ENCODE measurements around the gene SHOC1.
"Not testable (repeated sequence)": the region's sequence is repeated elsewhere in the genome, so short reads cannot be mapped to it uniquely, and the experiment has no call there.

The SHOC1 gene

DNA sequence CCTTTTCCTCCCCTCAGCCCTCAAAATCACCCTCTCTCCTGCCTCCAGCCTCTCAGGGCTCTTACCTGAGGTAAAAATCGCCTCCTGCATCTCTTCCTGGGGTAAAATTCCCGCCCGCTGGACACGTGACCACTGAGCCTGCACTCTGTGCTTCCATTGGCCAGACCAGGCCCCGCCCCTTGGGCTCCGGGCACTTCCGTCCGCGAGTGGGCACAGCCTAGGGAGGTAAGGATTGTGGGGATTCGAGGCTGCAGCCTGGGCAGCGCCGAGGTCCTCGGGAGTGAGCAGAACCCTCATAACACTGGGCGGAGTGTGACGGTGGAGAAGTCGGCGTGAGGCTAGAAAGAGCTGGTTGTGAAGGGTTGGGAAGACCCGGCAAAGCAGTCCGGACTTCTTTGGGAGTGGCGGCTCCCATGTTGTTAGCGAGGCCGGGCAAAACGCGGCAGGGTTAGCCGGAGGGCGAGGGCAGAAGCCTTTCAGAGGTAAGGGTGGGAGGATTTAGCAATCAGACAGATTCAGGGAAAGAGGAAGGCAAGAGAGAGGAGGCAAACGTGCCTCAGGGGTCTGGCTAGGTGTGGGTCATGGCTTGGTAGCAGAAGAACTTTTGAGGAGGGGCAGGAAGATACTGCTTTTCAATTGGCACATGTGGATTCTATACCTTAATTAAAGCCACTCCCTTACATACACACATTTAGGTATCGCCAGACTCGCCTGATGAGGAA lies at the start of gene SHOC1:
Gene SHOC1 (minus strand): TSS at position 103 of the 722 bp plus-strand sequence. CDS start 3,519 bp downstream, outside the sequence.
- no peak for FAIRE-seq

DNA sequence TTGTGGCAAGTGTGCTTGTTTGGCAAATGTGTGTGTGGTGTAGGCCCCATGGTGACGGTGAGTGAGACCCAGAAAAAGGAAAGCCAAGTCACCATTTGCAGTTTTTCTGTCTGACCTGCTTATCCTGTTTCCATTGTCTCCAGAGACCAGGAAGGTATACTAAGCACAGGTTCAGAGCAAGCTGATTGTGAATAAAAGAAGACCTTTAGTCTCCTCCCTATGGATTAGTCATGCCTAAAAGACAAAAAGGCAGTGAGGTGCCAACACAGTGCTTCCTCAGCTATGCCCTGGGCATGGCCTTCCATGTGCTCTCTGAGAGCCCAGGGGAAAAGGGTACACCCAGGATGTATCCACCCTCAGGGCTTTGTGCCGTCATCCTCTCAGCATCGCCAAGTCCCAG lies 49.2 kb upstream of the SHOC1 start:
- no peak for FAIRE-seq

DNA sequence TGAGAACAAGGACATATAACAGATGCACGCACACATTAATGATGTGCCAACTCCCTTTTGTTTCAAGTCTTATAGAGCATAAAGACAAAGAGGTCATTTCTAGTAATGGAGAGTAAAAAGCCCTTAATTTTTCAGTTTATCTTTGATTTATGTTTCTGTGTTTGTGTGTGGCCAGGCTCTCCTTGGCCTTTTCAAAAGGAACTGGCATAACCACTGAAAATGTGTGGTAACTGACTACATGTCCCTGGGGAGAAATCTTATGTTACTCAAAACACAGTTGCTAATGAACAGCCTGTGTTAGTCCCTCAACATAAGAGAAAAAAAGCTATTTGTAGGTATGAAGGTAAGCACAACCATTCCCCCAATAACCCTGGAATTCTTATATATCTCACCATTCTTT lies 47.6 kb upstream of the SHOC1 start:
- no peak for FAIRE-seq

DNA sequence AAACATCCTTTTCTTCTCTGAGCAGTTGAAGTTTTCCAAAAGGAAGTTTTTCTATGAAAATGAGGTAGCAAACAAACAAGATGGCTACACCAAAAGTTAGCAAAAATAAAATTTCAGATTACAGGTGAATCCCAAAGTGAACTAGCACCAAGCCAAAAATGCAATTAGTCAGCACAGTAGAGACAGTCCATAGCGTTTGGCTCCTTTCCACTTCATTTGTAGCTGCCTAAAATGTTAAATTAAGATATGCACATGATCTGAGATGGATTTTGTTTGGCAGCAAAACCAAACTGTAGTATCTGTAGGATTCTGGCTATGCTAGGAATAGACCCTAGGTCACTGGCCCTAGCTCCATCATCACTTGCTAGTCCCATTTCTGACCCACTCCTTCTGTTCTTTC lies 45.7 kb upstream of the SHOC1 start:
- FAIRE-seq: no peak

DNA sequence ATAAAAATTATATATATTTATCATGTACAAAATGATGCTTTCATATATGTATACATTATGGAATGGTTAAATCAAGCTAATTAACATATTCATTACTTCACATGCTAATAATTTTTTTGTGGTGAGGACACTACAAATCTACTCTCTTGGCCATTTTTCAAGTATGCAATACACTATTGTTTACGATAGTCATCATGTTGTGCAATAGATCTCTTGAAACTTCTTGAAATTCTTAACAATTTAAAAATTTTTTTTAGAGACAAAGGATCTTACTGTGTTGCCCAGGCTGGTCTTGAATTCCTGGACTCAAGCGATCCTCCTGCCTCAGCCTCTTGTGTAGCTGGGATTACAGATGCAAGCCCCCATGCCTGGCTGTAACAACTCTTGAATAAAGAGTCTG lies 45.2 kb upstream of the SHOC1 start:
- no peak for FAIRE-seq

DNA sequence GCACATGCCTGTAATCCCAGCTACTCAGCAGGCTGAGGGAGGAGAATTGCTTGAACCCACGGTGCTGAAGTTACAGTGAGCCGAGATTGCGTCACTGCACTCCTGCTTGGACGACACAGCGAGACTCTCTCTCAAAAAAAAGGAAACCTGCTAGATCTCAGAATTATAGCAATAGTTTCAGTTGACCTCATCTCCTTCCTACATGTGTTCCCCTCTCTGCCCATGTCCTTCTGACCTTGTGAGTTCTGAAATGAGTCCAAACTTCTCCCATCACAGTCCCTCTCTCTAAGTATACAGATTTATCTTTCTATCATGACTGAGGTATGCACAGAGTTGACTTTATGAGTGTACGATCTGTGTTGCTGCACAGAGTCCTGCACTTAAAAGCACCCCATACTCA lies 44.6 kb upstream of the SHOC1 start:
- FAIRE-seq: no peak

DNA sequence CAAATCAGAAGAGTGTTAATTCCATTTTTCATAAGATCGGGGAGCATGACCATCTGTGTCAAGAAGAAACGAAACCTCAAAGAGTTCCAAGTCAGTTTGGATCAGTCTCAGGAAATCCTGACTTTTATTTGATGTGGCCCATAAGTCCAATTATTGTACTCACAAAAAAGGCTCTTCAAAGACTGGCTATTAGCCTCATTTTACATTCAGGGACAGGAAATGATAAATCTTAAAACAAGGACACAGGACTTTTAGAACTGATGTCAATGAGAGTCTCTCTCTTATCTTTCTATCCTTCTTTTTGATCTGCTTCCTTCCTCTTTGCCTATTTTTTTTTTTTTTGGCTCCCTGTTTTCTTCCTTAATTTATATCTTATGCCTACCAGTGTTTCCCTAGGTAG lies 43.7 kb upstream of the SHOC1 start:
- FAIRE-seq: no peak

DNA sequence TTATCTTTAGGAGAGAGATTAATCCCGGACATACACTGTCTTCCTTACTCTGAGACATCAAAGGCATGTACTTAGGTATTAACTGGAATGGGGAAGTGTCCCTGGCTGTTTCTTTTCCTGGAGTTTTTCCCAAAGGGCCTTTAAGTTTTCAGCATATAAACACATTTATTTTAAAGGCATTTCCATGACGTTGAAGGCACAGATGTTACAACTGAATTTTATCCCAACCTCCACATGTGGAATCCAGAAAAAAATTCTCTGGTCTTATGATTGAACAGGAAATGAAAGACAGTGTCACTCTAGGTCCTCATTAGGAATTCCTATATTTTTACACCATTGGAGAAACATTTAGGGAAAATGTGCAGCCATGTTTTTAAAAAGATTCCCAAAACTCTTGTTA lies 41.6 kb upstream of the SHOC1 start:
- FAIRE-seq: no peak

DNA sequence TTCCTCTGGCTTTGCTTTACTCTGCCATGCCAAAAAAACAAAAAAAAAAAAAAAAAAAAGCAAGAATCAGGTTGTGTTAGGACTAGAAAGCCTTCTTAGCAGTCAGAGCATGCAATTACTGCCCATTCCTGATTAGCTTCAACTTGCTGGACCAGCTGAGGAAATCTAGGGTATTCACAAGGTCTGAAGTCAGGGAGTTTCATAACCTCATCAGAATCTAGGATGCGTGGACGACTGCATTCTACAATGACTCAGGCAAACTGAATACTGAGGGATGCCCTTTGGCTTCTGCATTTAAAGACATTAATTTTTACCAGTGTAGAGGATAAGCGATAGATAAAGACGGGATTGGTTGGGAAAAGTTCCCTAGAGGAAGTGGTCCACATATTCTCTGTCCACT lies 39.2 kb upstream of the SHOC1 start:
- no peak for FAIRE-seq

DNA sequence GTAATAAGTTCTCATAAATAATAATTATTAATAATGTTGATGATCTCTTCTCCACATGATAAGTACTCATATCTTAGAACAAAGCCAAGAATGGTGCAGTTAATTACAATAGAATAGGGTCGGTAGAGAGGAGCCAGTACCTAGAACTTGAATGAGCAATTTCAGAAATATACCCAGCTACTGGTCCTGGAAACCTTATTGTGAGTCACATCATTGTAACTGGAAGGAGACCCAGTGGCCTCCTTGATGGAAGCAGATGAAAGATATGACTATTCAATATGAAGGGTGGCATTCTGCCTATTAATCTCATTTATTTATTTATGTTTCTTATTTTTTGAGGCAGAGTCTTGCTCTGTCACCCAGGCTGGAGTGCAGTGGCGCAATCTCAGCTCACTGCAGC lies 37.7 kb upstream of the SHOC1 start:
- FAIRE-seq: no peak

DNA sequence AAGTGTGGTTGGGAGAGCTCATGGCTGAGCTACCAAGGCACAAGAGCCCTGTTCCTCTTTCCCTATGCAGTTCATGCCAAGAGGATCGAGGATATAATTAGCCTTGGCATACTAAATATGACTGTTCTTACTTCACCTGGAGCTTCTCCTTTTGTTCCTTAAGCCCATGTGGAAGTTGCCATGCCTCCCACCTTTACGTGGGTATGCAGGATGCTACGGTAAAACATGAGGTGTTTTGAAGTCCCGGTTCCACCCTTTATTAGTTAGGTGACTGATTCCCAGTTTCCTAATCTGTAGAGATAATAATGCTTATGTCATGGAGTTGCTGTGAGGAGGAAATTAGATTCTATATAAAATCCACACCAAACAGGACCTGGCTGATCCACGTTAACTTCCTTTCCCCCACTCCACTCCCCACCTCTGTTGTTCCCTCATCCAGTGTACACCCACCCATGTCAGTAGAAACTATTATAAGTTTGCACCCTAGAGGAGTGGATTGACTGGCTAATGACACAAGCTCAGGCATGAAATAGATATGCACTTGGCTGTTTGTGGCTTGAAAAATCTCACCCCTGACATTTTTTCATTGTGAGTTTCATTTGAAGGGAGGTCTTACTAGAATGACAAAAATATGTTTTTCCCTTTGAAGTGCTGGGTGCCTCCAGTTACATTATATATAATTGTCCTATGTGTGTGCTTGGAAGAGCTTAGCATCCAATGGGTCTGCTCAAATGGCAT lies 36.8 kb upstream of the SHOC1 start:
- no peak for FAIRE-seq

DNA sequence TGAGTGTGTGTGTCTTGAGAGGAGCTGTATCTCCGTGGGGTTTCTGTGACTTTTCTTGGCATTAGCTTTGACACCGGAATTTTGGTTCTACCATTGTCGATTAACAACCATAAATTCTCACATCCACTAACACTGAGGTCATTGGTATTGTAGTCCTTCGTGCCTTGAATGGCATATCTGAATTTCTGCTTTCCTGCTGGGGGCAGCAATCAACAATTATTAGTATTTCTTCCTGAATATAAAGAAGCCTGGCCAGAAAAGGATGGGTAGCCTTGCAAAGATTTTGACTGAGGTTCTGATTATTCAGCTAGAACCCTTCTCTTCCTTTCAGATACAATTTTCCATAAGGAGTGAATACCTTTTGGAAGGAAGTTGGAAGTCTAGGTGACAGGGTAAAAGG lies 33.5 kb upstream of the SHOC1 start:
- no peak for FAIRE-seq

DNA sequence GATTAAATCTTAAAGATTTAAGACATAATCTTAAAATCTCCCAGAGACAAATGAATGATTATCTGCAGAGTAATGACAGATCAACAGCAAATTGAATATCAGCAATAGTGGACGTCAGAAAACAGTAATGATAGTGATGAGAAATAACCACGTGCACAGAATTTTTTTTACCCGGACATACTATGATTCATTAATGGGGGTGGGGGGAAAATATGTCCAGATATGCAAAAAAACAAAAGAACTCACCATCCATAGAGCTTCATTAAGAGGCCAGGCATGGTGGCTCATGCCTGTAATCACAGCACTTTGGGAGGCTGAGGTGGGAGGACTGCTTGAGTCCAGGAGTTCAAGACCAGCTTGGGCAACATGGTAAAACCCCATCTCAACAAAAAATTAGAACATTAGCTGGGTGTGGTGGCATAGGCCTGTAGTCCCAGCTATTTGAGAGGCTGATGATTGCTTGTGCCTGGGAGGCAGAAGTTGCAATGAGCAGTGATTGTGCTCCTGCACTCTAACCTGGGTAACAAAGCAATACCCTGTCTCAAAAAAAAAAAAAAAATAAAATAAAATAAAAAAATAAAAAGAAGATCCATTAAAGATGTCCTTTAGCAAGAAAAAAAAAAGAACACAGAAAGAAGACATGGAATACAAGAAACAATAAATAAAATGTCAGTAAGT lies 30.9 kb upstream of the SHOC1 start:
- no peak for FAIRE-seq

DNA sequence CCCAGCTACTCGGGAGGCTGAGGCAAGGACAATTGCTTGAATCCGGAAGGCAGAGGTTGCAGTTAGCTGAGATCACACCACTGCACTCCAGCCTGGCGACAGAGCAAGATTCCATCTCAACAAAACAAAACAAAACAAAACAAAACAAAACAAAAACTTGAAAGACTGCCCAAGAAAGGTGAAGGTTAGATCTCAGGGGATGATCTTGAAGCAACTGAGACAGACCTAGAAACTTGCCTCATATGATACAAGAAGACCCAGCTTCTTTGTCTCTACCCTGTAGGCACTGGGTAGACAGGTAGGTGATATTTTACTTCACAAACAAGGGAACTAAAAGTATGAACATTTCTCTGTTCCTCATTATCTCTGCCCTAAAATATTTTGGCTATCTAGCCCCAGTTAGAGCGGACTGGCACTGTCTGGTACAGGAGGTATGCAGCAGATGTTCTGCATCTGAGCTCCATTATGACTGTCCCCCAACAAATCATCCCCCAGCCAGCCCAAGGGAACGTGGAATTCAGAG lies 26.3 kb upstream of the SHOC1 start:
- no peak for FAIRE-seq

DNA sequence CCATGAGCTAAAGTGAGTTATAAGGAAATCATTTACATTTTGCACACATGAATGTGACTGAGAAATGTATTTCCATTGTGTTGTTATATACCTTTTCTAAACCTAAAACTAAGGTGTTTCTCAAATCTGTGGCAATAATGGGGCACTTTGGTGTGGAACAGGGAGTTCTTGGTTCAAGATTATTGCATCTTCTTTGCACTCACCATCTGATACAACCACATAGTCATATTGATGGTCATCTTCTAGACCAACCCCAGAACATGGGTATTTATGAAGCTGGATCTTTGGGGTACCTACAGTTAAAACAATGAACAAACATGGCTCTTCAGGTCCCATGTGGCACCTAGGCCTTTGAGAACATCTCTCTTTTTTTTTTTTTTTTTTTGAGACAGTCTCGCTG lies 24.6 kb upstream of the SHOC1 start:
- no peak for FAIRE-seq

DNA sequence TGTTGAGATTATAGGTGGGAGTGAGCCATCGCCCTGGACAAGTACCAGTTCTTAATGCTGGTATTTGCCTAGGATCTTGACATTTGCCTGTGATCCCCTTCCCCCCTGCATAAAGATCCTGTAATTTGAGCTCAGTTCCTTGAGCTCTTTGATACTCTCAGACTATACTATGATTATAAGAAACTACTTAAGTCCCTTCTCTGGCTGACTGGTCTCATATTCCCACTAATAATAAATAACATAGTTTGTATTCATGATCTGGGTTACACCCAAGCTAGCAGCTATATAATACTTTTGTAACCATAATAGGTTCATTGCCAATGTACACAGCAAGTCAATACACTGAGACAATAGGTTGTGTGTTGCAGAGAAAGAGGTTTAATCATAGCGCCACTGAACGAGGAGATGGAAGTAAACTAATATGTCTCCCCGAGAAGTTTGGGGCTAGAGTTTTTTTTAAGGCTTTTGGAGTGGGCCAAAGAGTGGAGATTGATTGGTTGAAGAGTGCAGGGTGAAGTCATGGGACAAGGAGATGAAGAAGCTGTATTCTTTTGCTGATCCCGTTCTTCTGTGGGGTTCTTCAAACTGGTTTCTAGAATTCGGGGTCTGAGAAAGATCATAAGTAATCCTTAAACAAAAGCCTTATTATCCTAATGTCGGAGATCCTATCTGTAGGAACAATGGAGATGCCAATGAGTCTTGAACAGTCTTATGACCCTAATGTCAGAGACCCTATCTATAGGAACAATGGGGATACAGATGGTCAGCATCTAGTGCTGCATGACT lies 20.7 kb upstream of the SHOC1 start:
- no peak for FAIRE-seq

DNA sequence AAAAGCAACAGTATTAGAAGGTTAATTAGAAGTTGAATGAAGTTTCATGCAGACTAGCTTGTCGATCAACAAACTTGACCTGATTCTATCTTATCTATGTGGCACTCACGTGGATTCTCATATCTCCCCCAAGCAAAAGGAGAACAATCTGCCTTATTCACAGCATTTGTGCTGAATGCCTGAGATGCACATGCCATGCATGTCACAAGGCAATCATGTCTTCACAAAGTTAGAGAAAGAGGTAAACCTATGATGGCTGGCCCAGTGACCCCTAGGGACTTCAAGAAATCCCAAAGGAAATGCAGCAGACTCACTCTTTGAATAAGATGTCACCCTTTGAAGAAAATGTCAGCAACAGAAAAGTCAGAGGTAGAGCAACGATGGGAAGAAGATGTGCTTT lies 17.6 kb upstream of the SHOC1 start:
- FAIRE-seq: no peak

DNA sequence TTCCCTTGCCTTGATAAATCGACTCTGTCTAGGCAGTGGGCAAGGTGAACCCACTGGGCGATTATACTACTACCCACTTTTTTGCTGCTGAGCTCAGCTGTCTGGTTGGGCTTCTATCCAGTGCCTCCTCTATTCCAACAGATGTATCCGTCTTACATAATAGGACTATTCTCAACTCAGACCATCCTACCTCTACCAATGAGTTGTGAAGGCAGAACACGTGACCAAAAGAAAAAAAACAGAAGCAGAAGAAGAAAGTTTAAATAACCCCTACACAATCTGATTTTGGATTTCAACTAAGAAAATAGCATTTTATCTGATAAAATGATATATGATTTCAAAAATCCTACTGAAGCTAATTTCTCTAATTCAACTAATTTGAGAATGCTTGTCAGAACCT lies 16.2 kb upstream of the SHOC1 start:
- no peak for FAIRE-seq

DNA sequence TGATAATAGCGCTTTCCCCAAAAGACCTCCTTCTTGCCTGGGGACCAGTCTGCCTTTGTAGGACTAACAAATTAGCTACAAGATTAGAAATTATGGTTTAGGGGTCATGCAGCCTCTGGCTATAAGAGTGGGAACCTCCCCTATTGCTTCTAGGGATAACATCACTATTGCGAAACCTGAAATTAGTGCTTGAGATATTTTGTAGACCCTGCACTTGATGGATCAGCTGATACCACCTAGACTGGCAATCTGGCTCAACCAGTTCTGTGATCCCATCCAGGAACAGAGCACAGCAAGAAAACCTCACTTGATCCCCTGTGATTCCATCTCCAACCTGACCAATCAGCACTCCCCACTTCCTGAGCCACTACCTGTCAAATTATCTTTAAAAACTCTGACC lies 15.7 kb upstream of the SHOC1 start:
- not testable (repeated sequence) for FAIRE-seq

DNA sequence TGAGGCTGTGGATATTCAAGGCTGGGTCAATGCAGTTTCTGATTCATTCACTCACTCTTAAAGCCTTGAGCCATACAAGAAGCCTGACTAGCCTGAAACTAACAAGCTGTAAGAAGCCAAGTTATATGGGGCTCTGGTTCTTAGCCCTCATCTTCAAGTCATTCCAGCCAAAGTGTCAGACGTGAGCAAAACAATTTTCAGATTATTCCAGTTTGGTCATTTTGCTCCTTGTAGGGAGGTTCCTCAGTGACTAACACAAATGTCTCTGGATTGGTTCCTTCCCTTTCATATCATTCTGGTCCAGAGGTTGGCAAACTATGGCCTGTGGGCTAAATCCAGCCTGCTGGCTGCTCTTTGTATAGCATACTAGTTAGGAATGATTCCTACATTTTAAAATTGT lies 12.5 kb upstream of the SHOC1 start:
- no peak for FAIRE-seq

DNA sequence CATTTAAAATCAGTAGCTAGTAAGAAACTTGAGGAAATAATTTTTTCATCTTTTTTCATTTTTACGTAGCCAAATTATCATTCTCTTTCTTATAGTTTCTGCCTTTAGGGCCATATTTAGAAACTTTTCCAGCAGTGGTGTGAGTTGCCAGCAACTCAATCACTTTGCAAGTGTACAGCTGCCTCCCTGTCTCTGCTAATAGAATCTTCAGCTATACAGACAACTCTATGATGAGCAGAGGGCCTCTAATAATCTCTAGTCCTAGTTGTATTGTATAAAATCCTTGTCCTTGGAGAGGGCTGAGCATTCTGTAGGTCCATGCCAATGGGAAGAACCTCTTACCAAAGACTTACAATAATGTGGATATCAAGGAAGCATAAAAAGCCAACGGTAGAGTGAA lies 11.5 kb upstream of the SHOC1 start:
- no peak for FAIRE-seq

DNA sequence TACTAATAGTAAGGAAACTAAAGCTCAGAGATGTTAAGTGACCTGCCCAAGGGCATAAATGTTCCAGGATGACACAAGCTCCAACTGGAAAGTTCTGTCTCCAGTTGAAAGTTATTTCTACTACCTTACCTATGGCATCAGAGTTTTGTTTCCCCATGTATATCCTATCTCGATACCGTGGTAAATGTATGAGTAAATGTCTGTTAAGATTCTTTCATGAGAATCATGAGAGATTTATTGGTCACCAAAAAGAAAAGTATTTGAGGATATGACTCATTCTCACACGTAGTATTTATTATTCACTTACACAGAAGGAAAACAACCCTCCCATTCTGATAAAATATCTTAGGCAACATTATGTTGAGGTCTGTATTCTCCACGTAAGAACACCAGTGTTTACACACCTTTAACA lies 11.1 kb upstream of the SHOC1 start:
- no peak for FAIRE-seq

DNA sequence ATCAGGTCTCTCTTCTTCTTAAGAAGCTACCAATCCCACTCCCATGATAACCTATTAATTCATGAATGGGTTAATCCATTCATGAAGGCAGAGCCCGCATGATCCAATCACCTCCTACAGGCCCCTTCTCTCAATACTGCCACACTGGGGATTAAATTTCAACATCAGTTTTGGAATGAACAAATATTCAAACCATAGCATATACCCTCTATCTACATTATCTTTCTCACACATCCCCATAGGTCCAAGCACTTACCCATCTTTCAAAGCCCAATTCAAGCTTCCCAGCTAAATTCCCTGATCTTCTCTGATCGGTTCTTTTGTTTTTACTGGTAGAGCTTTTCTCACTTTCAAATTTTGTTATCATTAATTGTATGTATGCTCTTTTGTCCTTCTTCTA lies 10.5 kb upstream of the SHOC1 start:
- FAIRE-seq: no peak

All from islet of Langerhans (tissue), 1 donor.